ENCODE results near the gene TMEM168. TPM values are rescaled to one million over a fixed set of nuclear protein-coding genes. Genes with fewer than 3 reads are reported as not detected.

Gene TMEM168
- total and polyA plus RNA-seq, 8 donors: 2.9 to 148 (median 10.7) TPM

GRCh38 chr7:112721366-112721765, 68.8 kb downstream of the TMEM168 start:
- Histone ChIP-seq H3K36me3 (no peaks in the 10 kb centered on the region), H3K9me3 (peaks cover 0 to 22% (median 3%) of the 10 kb centered on the region in 4 donors), H3K27ac (no peak overlapping the region), H3K4me1 (no peaks in the 10 kb centered on the region), H3K4me3 (no peak overlapping the region), H3K27me3 (no peaks in the 10 kb centered on the region)
- intact Hi-C loops (cut with DNase I; ENCODE audit: low total_unique reads): no loop called here
- DNase-seq: no peak
- TF ChIP-seq EP300 (IDR thresholded peaks at IDR 0.05) (no peak), POLR2AphosphoS5 (IDR thresholded peaks at IDR 0.05) (no peak), POLR2A (IDR thresholded peaks at IDR 0.05) (no peak), CTCF (IDR thresholded peaks at IDR 0.05) (no peak)
- 73 to 86% (median 85%) methylated on average over 1 of the region's 1 CpG for WGBS, 5 donors

- Histone ChIP-seq H3K27me3 (no peaks in the 10 kb centered on the region), H3K4me1 (peaks cover 0 to 4% (median 0%) of the 10 kb centered on the region in 4 donors), H3K9me3 (peaks cover 0 to 3% (median under 1%) of the 10 kb centered on the region in 4 donors), H3K36me3 (no peaks in the 10 kb centered on the region), H3K4me3 (no peak overlapping the region), H3K27ac (no peak overlapping the region)
- 45 to 58% (median 51%) methylated on average over 4 of the region's 4 CpGs for WGBS, 5 donors
- TF ChIP-seq EP300 (IDR thresholded peaks at IDR 0.05) (no peak), POLR2AphosphoS5 (IDR thresholded peaks at IDR 0.05) (no peak), CTCF (IDR thresholded peaks at IDR 0.05) (no peak), POLR2A (IDR thresholded peaks at IDR 0.05) (no peak)
- DNase-seq: no peak
- intact Hi-C loops (cut with DNase I; ENCODE audit: low total_unique reads): no loop called here
Measured at GRCh38 chr7:112715525-112715924, 74.7 kb downstream of the TMEM168 start.

DNA sequence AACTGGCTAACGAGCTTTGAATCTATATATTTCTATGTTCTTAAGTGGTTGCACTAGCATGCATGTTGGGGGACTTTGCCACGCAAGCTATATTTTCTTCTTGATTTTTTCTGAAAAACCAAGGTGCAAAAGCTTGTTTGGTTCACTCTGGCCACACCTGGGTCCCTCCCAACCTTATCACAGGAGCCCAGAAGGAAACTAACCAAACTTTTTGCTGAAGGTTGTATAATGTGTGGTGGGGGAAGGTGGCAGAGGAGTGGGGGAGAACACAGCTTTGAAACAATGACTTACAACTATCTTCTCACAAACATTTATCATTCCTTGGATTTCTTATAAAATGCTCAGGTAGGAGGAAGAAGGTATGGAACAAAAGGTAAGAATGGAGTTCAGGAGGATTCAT, 75.3 kb downstream of the TMEM168 start:
- Histone ChIP-seq H3K27me3 (no peaks in the 10 kb centered on the region), H3K4me3 (no peak overlapping the region), H3K9me3 (no peaks in the 10 kb centered on the region), H3K4me1 (peaks cover 0 to 4% (median 0%) of the 10 kb centered on the region in 4 donors), H3K27ac (no peak overlapping the region), H3K36me3 (no peaks in the 10 kb centered on the region)
- TF ChIP-seq POLR2AphosphoS5 (IDR thresholded peaks at IDR 0.05): no peak
- no peak for TF ChIP-seq POLR2A (IDR thresholded peaks at IDR 0.05)
- TF ChIP-seq EP300 (IDR thresholded peaks at IDR 0.05): no peak
- no peak for TF ChIP-seq CTCF (IDR thresholded peaks at IDR 0.05)
- DNase-seq: no peak
- intact Hi-C loops (cut with DNase I; ENCODE audit: low total_unique reads): no loop called here
- WGBS, 5 donors: 91 to 96% (median 95%) methylated on average over 2 of the region's 2 CpGs
